M059J (cell line): ENCODE data around the gene MISP3. TPM values are rescaled to one million over a fixed set of nuclear protein-coding genes. Genes with fewer than 3 reads are reported as not detected.

Experiments
- DNase-seq: peaks from one replicate; pipeline ENCODE4 v3.0.0-alpha.2; 2012; ENCODE audit warnings: low read depth
- total RNA-seq: library from RNA; depleted of rRNA; stranded (reverse); fragments of >200 nt; shearing (Covaris generic); gene quantifications from 2 replicates; pipeline ENCODE4 v1.2.3, GENCODE V29; 2014; rRNA removed

Gene MISP3
- total RNA-seq, 1 experiment from 2014 or later: 2.2 TPM

DNA sequence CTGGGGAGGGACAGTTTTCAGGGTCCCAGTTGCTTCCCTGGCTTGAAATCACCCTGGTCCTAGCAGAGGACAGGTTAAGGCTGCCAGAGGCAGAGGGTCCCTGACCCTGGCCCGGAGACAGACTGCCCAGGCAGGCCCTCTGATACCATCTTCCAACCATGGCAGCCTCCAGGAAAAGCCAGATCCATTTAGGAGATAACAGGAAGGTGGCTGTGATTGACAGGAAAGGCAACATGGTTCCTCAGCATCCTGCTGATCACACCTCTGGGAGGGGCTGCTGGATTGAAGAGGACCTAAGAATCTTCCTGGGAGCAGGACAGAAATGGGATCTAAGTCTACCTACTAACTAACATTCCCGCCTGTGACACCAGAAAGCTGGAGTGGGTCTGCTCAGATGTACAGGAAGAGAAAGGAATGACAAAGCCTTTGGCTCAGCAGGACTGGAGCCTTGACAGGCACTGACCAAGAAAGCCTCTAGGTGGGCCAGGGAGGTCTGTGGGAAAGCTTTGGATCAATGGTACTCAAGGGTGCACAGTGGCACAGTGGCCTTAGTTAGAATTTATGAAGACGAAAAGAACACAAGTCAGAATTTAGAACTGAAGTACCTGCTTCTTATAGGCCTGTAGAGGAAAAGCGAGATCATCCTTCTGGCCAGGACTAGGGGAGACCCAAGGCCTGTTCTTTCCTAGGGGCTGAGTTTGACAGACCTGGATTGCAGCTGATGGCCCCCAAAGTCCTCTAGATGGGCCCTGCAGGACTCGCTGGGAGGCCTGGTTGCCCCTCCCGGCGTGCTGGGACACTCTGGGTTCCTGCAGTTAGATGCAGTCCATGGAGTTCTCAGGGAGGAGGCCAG lies 47.3 kb downstream of the MISP3 start:
- no peak for DNase-seq

- DNase-seq: no peak
Observed at GRCh38 chr19:14120497-14120780, 47.9 kb downstream of the MISP3 start.

- no peak for DNase-seq
Observed at GRCh38 chr19:14122924-14123323, 50.3 kb downstream of the MISP3 start.

Other genes with a start within 250 kb of the MISP3 start
- not detected in 2 replicates for gene NANOS3, start 195.7 kb upstream of the MISP3 start, total RNA-seq
- 2.3 and 3.2 TPM in 2 replicates for gene BRME1, start 166.7 kb upstream of the MISP3 start, total RNA-seq
- 18.2 and 25.1 TPM in 2 replicates for gene CC2D1A, start 166.6 kb upstream of the MISP3 start, total RNA-seq
- 2.8 TPM in 1 of 2 replicates, not detected in the other for gene PODNL1, start 134.4 kb upstream of the MISP3 start, total RNA-seq
- 14.5 and 20.9 TPM in 2 replicates for gene DCAF15, start 120.3 kb upstream of the MISP3 start, total RNA-seq
- gene RFX1, start 66.5 kb upstream of the MISP3 start, total RNA-seq: 1.5 and 3.1 TPM in 2 replicates
- gene RLN3, start 44.6 kb upstream of the MISP3 start, total RNA-seq: not detected in 2 replicates
- 2.3 and 4.8 TPM in 2 replicates for gene IL27RA, start 41.0 kb upstream of the MISP3 start, total RNA-seq
- gene PALM3, start 10.7 kb upstream of the MISP3 start, total RNA-seq: 0.64 TPM in 1 of 2 replicates, not detected in the other
- gene C19orf67, start 13.0 kb downstream of the MISP3 start, total RNA-seq: not detected in 2 replicates
- gene SAMD1, start 18.0 kb downstream of the MISP3 start, total RNA-seq: 10.5 and 43.2 TPM in 2 replicates
- 46.3 and 93.7 TPM in 2 replicates for gene PRKACA, start 45.0 kb downstream of the MISP3 start, total RNA-seq
- 117 and 169 TPM in 2 replicates for gene ASF1B, start 63.8 kb downstream of the MISP3 start, total RNA-seq
- 2.4 and 4.8 TPM in 2 replicates for gene ADGRL1, start 133.4 kb downstream of the MISP3 start, total RNA-seq